Measurements from ENCODE around the gene IGF1R. TPM values are rescaled to one million over a fixed set of nuclear protein-coding genes. Genes with fewer than 3 reads are reported as not detected.

Gene IGF1R
- total and polyA plus RNA-seq, 2 of the 8 experiments (the other 6 are each of a cell fraction or from before 2014, with no cell fraction given): 32.9 to 109 TPM

GRCh38 chr15:98860281-98861041 lies 212.1 kb downstream of the IGF1R start (continued):
- TF ChIP-seq, protein P1, sequence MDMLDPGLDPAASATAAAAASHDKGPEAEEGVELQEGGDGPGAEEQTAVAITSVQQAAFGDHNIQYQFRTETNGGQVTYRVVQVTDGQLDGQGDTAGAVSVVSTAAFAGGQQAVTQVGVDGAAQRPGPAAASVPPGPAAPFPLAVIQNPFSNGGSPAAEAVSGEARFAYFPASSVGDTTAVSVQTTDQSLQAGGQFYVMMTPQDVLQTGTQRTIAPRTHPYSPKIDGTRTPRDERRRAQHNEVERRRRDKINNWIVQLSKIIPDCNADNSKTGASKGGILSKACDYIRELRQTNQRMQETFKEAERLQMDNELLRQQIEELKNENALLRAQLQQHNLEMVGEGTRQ (IDR thresholded peaks at IDR 0.05; ENCODE audit: low read length): no peak
- TF ChIP-seq GTF2F1 (IDR thresholded peaks at IDR 0.05; ENCODE audit: borderline replicate concordance, low read depth, low read length): no peak
